DOHH2 (cell line): Measurements from ENCODE around the gene HOXC5.

Experiments
- H3F3A ChIP-seq: fragments of 200-600 bp; sonication (generic), shearing (Covaris generic); 2 replicates; pipeline ENCODE4 v1.6.0; 2016; ENCODE audit warnings: antibody characterized with exemption, mild to moderate bottlenecking; ENCODE audit not compliant: control insufficient read depth, insufficient read depth
- H3K27ac ChIP-seq: fragments of 200-600 bp; sonication (generic); 2 replicates; pipeline ENCODE4 v1.5.1; 2014; ENCODE audit warnings: low read depth, mild to moderate bottlenecking, low read length, moderate library complexity
- H3K27me3 ChIP-seq: fragments of 200-600 bp; sonication (generic); 2 replicates; pipeline ENCODE4 v1.6.1; 2014; ENCODE audit warnings: mild to moderate bottlenecking, low read length, mixed read lengths; ENCODE audit not compliant: control insufficient read depth
- H3K36me3 ChIP-seq: fragments of 200-600 bp; sonication (generic); 2 replicates; pipeline ENCODE4 v1.6.1; 2014; ENCODE audit warnings: mild to moderate bottlenecking, low read length, moderate library complexity, mixed read lengths; ENCODE audit not compliant: control insufficient read depth
- H3K4me1 ChIP-seq: fragments of 200-600 bp; sonication (generic); 2 replicates; pipeline ENCODE4 v1.6.1; 2014; ENCODE audit warnings: mild to moderate bottlenecking, low read length, mixed read lengths; ENCODE audit not compliant: control insufficient read depth
- H3K4me2 ChIP-seq: fragments of 200-600 bp; sonication (generic); 2 replicates; pipeline ENCODE4 v1.6.0; 2014; ENCODE audit warnings: mild to moderate bottlenecking, low read length, moderate library complexity
- H3K4me3 ChIP-seq: fragments of 200-600 bp; sonication (generic); 2 replicates; pipeline ENCODE4 v1.5.1; 2014; ENCODE audit warnings: mild to moderate bottlenecking, low read length, mixed read lengths
- H3K79me2 ChIP-seq: fragments of 200-600 bp; sonication (generic); 2 replicates; pipeline ENCODE4 v1.6.1; 2014; ENCODE audit warnings: mild to moderate bottlenecking, low read length, mixed read lengths; ENCODE audit not compliant: control insufficient read depth
- H3K9me2 ChIP-seq: fragments of 200-600 bp; sonication (generic); replicated peaks from 2 replicates; pipeline ENCODE4 v1.6.1; 2014; ENCODE audit warnings: mild to moderate bottlenecking, low read length, mixed read lengths; ENCODE audit not compliant: control insufficient read depth
- H3K9me3 ChIP-seq: fragments of 200-600 bp; sonication (generic); 2 replicates; pipeline ENCODE4 v1.6.1; 2014; ENCODE audit warnings: antibody characterized with exemption, low read length, mixed read lengths; ENCODE audit not compliant: control insufficient read depth, insufficient read depth
- H4K20me1 ChIP-seq: fragments of 200-600 bp; sonication (generic); 2 replicates; pipeline ENCODE4 v1.6.0; 2014; ENCODE audit warnings: low read depth, mild to moderate bottlenecking, antibody characterized with exemption, low read length, moderate library complexity; ENCODE audit not compliant: control insufficient read depth, insufficient read depth
- CTCF ChIP-seq: fragments of 200-600 bp; sonication (generic); IDR thresholded peaks from one replicate; pipeline ENCODE4 v1.5.1; 2014; ENCODE audit warnings: antibody characterized with exemption, mild to moderate bottlenecking, low read depth, low read length; ENCODE audit not compliant: poor library complexity, severe bottlenecking
- EZH2phosphoT487 ChIP-seq: fragments of 200-600 bp; sonication (generic); IDR thresholded peaks from 2 replicates; pipeline ENCODE4 v1.6.1; 2017; ENCODE audit warnings: borderline replicate concordance, mild to moderate bottlenecking, antibody characterized with exemption, low read length, moderate library complexity, mixed read lengths

Gene HOXC5

GRCh38 chr12:54028314-54029201 lies 4.3 kb upstream of the HOXC5 start, which contains the start of gene HOXC6:
HOXC6 (plus strand) TSS chr12:54028440; CDS start chr12:54028522, 82 bp downstream.
- Histone ChIP-seq H3K79me2 (no peaks in the 10 kb centered on the region), H3K4me1 (peaks cover 24% of the 10 kb centered on the region), H3K9me2 (no peaks in the 10 kb centered on the region), H4K20me1 (no peaks in the 10 kb centered on the region), H3K4me2 (peak within 1 kb of the TSS; percentile 39), H3K9me3 (no peaks in the 10 kb centered on the region), H3K27me3 (peaks cover 69% of the 10 kb centered on the region), H3K27ac (no peak within 1 kb of the TSS), H3F3A (no peaks in the 10 kb centered on the region), H3K36me3 (no peaks in the 10 kb centered on the region), H3K4me3 (peak within 1 kb of the TSS; percentile 27; the same call in 1 of the 2 replicates)
- TF ChIP-seq CTCF (no peak), EZH2phosphoT487 (no peak)

DNA sequence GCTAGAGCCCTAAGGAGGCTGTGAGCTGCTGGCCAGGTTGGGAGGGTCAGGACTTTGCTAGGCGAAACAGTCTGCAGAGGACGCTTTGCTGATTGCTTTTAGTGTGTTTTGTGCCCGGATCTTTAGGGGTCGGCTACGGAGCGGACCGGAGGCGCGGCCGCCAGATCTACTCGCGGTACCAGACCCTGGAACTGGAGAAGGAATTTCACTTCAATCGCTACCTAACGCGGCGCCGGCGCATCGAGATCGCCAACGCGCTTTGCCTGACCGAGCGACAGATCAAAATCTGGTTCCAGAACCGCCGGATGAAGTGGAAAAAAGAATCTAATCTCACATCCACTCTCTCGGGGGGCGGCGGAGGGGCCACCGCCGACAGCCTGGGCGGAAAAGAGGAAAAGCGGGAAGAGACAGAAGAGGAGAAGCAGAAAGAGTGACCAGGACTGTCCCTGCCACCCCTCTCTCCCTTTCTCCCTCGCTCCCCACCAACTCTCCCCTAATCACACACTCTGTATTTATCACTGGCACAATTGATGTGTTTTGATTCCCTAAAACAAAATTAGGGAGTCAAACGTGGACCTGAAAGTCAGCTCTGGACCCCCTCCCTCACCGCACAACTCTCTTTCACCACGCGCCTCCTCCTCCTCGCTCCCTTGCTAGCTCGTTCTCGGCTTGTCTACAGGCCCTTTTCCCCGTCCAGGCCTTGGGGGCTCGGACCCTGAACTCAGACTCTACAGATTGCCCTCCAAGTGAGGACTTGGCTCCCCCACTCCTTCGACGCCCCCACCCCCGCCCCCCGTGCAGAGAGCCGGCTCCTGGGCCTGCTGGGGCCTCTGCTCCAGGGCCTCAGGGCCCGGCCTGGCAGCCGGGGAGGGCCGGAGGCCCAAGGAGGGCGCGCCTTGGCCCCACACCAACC lies 3.1 kb upstream of the HOXC5 start:
- no peak overlapping the region for H3K4me2 ChIP-seq
- TF ChIP-seq EZH2phosphoT487 (no peak), CTCF (no peak)
- no peak overlapping the region for H3K27ac ChIP-seq
- no peaks in the 10 kb centered on the region for H3K79me2 ChIP-seq
- H3K4me3 ChIP-seq: no peak overlapping the region
- H3K9me2 ChIP-seq: no peaks in the 10 kb centered on the region
- H3K9me3 ChIP-seq: no peaks in the 10 kb centered on the region
- H3K36me3 ChIP-seq: no peaks in the 10 kb centered on the region
- no peaks in the 10 kb centered on the region for H4K20me1 ChIP-seq
- no peaks in the 10 kb centered on the region for H3F3A ChIP-seq
- H3K4me1 ChIP-seq: peaks cover 27% of the 10 kb centered on the region
- H3K27me3 ChIP-seq: peaks cover 74% of the 10 kb centered on the region

- Histone ChIP-seq H3K9me3 (no peaks in the 10 kb centered on the region), H3F3A (no peaks in the 10 kb centered on the region), H4K20me1 (no peaks in the 10 kb centered on the region), H3K4me3 (no peak overlapping the region), H3K79me2 (no peaks in the 10 kb centered on the region), H3K27me3 (peaks cover 76% of the 10 kb centered on the region), H3K9me2 (no peaks in the 10 kb centered on the region), H3K36me3 (no peaks in the 10 kb centered on the region), H3K4me2 (no peak overlapping the region), H3K27ac (no peak overlapping the region), H3K4me1 (peaks cover 28% of the 10 kb centered on the region)
- TF ChIP-seq EZH2phosphoT487: no peak
- no peak for TF ChIP-seq CTCF
These were observed 2.4 kb upstream of the HOXC5 start for GRCh38 chr12:54030442-54030801.
